Measurements from ENCODE around the gene WASF2. TPM values are rescaled to one million over a fixed set of nuclear protein-coding genes. Genes with fewer than 3 reads are reported as not detected.

WASF2 gene
- total and polyA plus RNA-seq, 2 of the 13 experiments (the other 11 are each of a cell fraction or from before 2014, with no cell fraction given): 10.4 to 27.7 TPM

DNA sequence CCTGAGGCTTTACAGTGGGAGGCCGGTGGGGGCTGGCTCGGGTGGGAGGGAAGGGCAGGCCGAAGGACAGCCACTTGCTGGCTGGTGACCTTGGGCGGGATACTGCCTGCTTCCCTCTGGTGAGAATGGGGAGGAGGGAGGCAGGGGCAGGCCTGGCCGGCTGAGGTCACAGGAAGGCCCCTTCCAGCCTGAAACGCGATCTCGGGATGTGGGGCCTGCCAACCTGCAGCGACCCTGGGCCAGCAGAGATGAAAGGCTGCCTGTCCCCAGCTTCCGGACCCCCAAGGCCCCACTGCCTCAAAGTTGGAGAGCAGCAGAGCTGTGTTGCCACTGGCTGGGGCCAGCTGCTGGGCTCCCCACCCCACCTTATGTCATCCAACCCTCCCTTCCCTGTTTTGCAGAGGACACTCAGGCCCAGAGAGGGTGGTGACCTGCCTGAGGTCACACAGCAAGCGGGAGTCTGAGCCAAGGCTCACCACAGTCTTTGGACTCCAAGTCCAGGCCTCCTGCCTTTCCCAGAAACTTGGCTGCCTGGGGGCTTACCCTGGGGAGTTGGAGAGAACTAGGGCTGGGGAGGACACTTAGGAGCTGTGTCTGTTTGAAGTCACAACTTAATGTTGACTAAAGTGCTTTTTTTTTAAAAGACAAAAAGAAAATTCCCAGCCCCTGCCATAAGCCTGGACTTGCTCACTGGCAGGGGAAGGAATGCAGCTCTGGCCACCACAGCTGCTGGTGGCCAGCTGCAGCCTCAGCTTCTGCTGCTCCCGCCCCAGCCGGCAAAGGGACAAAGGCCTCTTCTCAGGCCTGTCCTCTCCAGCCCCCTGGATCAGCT is 14.8 kb upstream of the WASF2 start (continued):
- TF ChIP-seq, protein P1, sequence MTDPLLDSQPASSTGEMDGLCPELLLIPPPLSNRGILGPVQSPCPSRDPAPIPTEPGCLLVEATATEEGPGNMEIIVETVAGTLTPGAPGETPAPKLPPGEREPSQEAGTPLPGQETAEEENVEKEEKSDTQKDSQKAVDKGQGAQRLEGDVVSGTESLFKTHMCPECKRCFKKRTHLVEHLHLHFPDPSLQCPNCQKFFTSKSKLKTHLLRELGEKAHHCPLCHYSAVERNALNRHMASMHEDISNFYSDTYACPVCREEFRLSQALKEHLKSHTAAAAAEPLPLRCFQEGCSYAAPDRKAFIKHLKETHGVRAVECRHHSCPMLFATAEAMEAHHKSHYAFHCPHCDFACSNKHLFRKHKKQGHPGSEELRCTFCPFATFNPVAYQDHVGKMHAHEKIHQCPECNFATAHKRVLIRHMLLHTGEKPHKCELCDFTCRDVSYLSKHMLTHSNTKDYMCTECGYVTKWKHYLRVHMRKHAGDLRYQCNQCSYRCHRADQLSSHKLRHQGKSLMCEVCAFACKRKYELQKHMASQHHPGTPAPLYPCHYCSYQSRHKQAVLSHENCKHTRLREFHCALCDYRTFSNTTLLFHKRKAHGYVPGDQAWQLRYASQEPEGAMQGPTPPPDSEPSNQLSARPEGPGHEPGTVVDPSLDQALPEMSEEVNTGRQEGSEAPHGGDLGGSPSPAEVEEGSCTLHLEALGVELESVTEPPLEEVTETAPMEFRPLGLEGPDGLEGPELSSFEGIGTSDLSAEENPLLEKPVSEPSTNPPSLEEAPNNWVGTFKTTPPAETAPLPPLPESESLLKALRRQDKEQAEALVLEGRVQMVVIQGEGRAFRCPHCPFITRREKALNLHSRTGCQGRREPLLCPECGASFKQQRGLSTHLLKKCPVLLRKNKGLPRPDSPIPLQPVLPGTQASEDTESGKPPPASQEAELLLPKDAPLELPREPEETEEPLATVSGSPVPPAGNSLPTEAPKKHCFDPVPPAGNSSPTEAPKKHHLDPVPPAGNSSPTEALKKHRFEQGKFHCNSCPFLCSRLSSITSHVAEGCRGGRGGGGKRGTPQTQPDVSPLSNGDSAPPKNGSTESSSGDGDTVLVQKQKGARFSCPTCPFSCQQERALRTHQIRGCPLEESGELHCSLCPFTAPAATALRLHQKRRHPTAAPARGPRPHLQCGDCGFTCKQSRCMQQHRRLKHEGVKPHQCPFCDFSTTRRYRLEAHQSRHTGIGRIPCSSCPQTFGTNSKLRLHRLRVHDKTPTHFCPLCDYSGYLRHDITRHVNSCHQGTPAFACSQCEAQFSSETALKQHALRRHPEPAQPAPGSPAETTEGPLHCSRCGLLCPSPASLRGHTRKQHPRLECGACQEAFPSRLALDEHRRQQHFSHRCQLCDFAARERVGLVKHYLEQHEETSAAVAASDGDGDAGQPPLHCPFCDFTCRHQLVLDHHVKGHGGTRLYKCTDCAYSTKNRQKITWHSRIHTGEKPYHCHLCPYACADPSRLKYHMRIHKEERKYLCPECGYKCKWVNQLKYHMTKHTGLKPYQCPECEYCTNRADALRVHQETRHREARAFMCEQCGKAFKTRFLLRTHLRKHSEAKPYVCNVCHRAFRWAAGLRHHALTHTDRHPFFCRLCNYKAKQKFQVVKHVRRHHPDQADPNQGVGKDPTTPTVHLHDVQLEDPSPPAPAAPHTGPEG (CRISPR knock-in tag; IDR thresholded peaks at IDR 0.05): peak; percentile 65; the same call in 1 of the 2 replicates
- TF ChIP-seq REPIN1 (CRISPR knock-in tag; IDR thresholded peaks at IDR 0.05; ENCODE audit: borderline replicate concordance, low read depth): peak; percentile 65
- TF ChIP-seq ZNF768 (CRISPR knock-in tag; IDR thresholded peaks at IDR 0.05): peak; percentile 100
- TF ChIP-seq ZNF33B (CRISPR knock-in tag; IDR thresholded peaks at IDR 0.05): peak; percentile 60; the same call in 1 of the 2 replicates
- peak; percentile 75; the same call in 1 of the 2 replicates for TF ChIP-seq ZNF431 (CRISPR knock-in tag; IDR thresholded peaks at IDR 0.05; ENCODE audit: borderline replicate concordance, low read depth)
- TF ChIP-seq, protein P2, sequence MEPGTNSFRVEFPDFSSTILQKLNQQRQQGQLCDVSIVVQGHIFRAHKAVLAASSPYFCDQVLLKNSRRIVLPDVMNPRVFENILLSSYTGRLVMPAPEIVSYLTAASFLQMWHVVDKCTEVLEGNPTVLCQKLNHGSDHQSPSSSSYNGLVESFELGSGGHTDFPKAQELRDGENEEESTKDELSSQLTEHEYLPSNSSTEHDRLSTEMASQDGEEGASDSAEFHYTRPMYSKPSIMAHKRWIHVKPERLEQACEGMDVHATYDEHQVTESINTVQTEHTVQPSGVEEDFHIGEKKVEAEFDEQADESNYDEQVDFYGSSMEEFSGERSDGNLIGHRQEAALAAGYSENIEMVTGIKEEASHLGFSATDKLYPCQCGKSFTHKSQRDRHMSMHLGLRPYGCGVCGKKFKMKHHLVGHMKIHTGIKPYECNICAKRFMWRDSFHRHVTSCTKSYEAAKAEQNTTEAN (CRISPR knock-in tag; conservative IDR thresholded peaks at IDR 0.05): peak; percentile 57; the same call in 1 of the 2 replicates
- peak; percentile 56; the same call in 1 of the 2 replicates for TF ChIP-seq POGZ (CRISPR knock-in tag; IDR thresholded peaks at IDR 0.05)
- TF ChIP-seq, protein P3, sequence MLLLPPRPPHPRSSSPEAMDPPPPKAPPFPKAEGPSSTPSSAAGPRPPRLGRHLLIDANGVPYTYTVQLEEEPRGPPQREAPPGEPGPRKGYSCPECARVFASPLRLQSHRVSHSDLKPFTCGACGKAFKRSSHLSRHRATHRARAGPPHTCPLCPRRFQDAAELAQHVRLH (CRISPR knock-in tag; IDR thresholded peaks at IDR 0.05; ENCODE audit: borderline replicate concordance, low read depth): no peak
- TF ChIP-seq, protein P4, sequence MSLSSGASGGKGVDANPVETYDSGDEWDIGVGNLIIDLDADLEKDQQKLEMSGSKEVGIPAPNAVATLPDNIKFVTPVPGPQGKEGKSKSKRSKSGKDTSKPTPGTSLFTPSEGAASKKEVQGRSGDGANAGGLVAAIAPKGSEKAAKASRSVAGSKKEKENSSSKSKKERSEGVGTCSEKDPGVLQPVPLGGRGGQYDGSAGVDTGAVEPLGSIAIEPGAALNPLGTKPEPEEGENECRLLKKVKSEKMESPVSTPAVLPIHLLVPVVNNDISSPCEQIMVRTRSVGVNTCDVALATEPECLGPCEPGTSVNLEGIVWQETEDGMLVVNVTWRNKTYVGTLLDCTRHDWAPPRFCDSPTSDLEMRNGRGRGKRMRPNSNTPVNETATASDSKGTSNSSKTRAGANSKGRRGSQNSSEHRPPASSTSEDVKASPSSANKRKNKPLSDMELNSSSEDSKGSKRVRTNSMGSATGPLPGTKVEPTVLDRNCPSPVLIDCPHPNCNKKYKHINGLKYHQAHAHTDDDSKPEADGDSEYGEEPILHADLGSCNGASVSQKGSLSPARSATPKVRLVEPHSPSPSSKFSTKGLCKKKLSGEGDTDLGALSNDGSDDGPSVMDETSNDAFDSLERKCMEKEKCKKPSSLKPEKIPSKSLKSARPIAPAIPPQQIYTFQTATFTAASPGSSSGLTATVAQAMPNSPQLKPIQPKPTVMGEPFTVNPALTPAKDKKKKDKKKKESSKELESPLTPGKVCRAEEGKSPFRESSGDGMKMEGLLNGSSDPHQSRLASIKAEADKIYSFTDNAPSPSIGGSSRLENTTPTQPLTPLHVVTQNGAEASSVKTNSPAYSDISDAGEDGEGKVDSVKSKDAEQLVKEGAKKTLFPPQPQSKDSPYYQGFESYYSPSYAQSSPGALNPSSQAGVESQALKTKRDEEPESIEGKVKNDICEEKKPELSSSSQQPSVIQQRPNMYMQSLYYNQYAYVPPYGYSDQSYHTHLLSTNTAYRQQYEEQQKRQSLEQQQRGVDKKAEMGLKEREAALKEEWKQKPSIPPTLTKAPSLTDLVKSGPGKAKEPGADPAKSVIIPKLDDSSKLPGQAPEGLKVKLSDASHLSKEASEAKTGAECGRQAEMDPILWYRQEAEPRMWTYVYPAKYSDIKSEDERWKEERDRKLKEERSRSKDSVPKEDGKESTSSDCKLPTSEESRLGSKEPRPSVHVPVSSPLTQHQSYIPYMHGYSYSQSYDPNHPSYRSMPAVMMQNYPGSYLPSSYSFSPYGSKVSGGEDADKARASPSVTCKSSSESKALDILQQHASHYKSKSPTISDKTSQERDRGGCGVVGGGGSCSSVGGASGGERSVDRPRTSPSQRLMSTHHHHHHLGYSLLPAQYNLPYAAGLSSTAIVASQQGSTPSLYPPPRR (CRISPR knock-in tag; IDR thresholded peaks at IDR 0.05; ENCODE audit: borderline replicate concordance): peak; percentile 71; the same call in 1 of the 2 replicates
- peak; percentile 35; the same call in 1 of the 2 replicates for TF ChIP-seq ZC3H13 (CRISPR knock-in tag; IDR thresholded peaks at IDR 0.05)
- peak; percentile 78 for TF ChIP-seq ZNF350 (CRISPR knock-in tag; IDR thresholded peaks at IDR 0.05; ENCODE audit: borderline replicate concordance, low read depth)
- TF ChIP-seq, protein P5, sequence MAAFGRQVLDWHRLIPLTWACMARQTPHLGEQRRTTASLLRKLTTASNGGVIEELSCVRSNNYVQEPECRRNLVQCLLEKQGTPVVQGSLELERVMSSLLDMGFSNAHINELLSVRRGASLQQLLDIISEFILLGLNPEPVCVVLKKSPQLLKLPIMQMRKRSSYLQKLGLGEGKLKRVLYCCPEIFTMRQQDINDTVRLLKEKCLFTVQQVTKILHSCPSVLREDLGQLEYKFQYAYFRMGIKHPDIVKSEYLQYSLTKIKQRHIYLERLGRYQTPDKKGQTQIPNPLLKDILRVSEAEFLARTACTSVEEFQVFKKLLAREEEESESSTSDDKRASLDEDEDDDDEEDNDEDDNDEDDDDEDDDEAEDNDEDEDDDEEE (CRISPR knock-in tag; IDR thresholded peaks at IDR 0.05): no peak
- TF ChIP-seq ZNF614 (CRISPR knock-in tag; IDR thresholded peaks at IDR 0.05; ENCODE audit: borderline replicate concordance): peak; percentile 77; the same call in 1 of the 2 replicates
